H1 (cell line): ENCODE data around the gene KLHL26. TPM values are rescaled to one million over a fixed set of nuclear protein-coding genes. Genes with fewer than 3 reads are reported as not detected.

ENCODE experiments used
- CTCF ChIA-PET: fragments of 300-600 bp; sonication (Branson Sonifier 250); formaldehyde crosslinking; loops from one replicate; lab custom pipeline; 2021; ENCODE audit not compliant: partially characterized antibody; lab: Charles Lee
- POLR2A ChIA-PET: fragments of 300-600 bp; sonication (Branson Sonifier 250); formaldehyde crosslinking; loops from one replicate; lab custom pipeline; 2021; ENCODE audit warnings: inconsistent platforms; ENCODE audit not compliant: partially characterized antibody; lab: Charles Lee
- DNase-seq, 2 experiments: peaks; one replicate each; pipeline versions ENCODE4 v3.0.0 to v3.0.0-alpha.2; 2010 to 2022; ENCODE audit warnings: low spot score in 2 of 2, low read depth in 1 of 2, mixed read lengths in 1 of 2
- FAIRE-seq: peaks from 2 replicates; lab custom pipeline; 2011; peaks lifted over from hg19 to GRCh38; lab: Jason Lieb, UNC
- H2AFZ ChIP-seq: 2 replicates; pipeline ENCODE4 v1.8.1; 2012; ENCODE audit warnings: low read length, inconsistent platforms
- H2AK5ac ChIP-seq: 2 replicates; pipeline ENCODE4 v1.6.1; 2013; ENCODE audit warnings: low read depth, low read length
- H2BK120ac ChIP-seq: replicated peaks from 2 replicates; pipeline ENCODE3; 2013; ENCODE audit warnings: low read depth, low read length, inconsistent platforms
- H2BK12ac ChIP-seq: 2 replicates; pipeline ENCODE4 v1.6.1; 2013; ENCODE audit warnings: low read depth, low read length
- H2BK15ac ChIP-seq: 2 replicates; pipeline ENCODE4 v1.6.1; 2013; ENCODE audit warnings: low read length
- H2BK20ac ChIP-seq: 2 replicates; pipeline ENCODE4 v1.6.1; 2013; ENCODE audit warnings: low read length
- H2BK5ac ChIP-seq: 2 replicates; pipeline ENCODE4 v1.6.1; 2013; ENCODE audit warnings: low read depth, low read length
- H3K14ac ChIP-seq: 2 replicates; pipeline ENCODE4 v1.6.1; 2013; ENCODE audit warnings: inconsistent platforms; ENCODE audit not compliant: insufficient read length
- H3K18ac ChIP-seq: 2 replicates; pipeline ENCODE4 v1.6.1; 2013; ENCODE audit warnings: low read length; ENCODE audit errors: extremely low read depth
- H3K23ac ChIP-seq: 2 replicates; pipeline ENCODE4 v1.6.1; 2013; ENCODE audit warnings: inconsistent platforms; ENCODE audit not compliant: insufficient read length
- H3K23me2 ChIP-seq: 2 replicates; pipeline ENCODE4 v1.6.1; 2013; ENCODE audit warnings: low read depth, low read length
- H3K27ac ChIP-seq: 2 replicates; pipeline ENCODE4 v1.6.1; 2011; ENCODE audit warnings: low read depth, low read length, inconsistent platforms
- H3K27me3 ChIP-seq, 4 experiments: replicated peaks in 1 of 4; 1 replicate in 1 of 4; 2 replicates in 3 of 4; pipeline versions ENCODE4 v1.6.1 to v1.8.1; 2011 to 2013; ENCODE audit warnings: low read length in 3 of 4, mild to moderate bottlenecking in 3 of 4, inconsistent platforms in 2 of 4, mixed read lengths in 2 of 4, moderate library complexity in 1 of 4; ENCODE audit not compliant: control insufficient read depth in 3 of 4, insufficient read depth in 3 of 4; ENCODE audit errors: extremely low read depth in 1 of 4
- H3K36me3 ChIP-seq, 4 experiments: 2 replicates each; pipeline versions ENCODE4 v1.6.1 to v1.8.1; 2011 to 2013; ENCODE audit warnings: mild to moderate bottlenecking in 4 of 4, low read length in 3 of 4, moderate library complexity in 2 of 4, control low read depth in 1 of 4, inconsistent platforms in 1 of 4; ENCODE audit not compliant: insufficient read depth in 4 of 4, control insufficient read depth in 2 of 4
- H3K4ac ChIP-seq: replicated peaks from 2 replicates; pipeline ENCODE3; 2013; ENCODE audit warnings: low read length, low read depth, mixed read lengths, inconsistent platforms; ENCODE audit not compliant: insufficient read length
- H3K4me1 ChIP-seq, 4 experiments: replicated peaks in 1 of 4; 1 replicate in 1 of 4; 2 replicates in 3 of 4; pipeline versions ENCODE4 v1.6.1 to v1.8.1; 2011 to 2013; ENCODE audit warnings: low read length in 3 of 4, inconsistent platforms in 2 of 4, mixed read lengths in 1 of 4; ENCODE audit not compliant: insufficient read depth in 4 of 4, control insufficient read depth in 3 of 4
- H3K4me2 ChIP-seq, 2 experiments: 2 replicates each; pipeline versions ENCODE4 v1.6.1 to v1.8.1; 2011 to 2013; ENCODE audit warnings: low read depth in 2 of 2, low read length in 2 of 2, control low read depth in 1 of 2, inconsistent platforms in 1 of 2, mild to moderate bottlenecking in 1 of 2; ENCODE audit not compliant: insufficient read depth in 1 of 2
- H3K4me3 ChIP-seq, 4 experiments: fragments of 200-600, 300-600 bp in 1 of 4; sonication (generic), shearing (Covaris generic), sonication (Bioruptor Twin) in 1 of 4; 2 replicates each; pipeline versions ENCODE4 v1.5.1 to v1.8.1; 2011 to 2016; ENCODE audit warnings: low read length in 4 of 4, low read depth in 3 of 4, control low read depth in 2 of 4, inconsistent platforms in 2 of 4, mild to moderate bottlenecking in 2 of 4, mixed read lengths in 1 of 4, moderate library complexity in 1 of 4; ENCODE audit not compliant: insufficient read depth in 2 of 4; ENCODE audit errors: extremely low read depth in 1 of 4
- H3K56ac ChIP-seq: replicated peaks from 2 replicates; pipeline ENCODE3; 2013; ENCODE audit warnings: low read depth, mild to moderate bottlenecking, mixed read lengths, low read length, inconsistent platforms; ENCODE audit not compliant: insufficient read length
- H3K79me1 ChIP-seq: 2 replicates; pipeline ENCODE4 v1.6.1; 2013; ENCODE audit warnings: low read depth, low read length, control low read depth
- H3K79me2 ChIP-seq, 2 experiments: 2 replicates each; pipeline versions ENCODE4 v1.6.1 to v1.8.1; 2012 to 2013; ENCODE audit warnings: low read length in 2 of 2, mild to moderate bottlenecking in 2 of 2, inconsistent platforms in 1 of 2; ENCODE audit not compliant: insufficient read depth in 2 of 2, control insufficient read depth in 1 of 2
- H3K9ac ChIP-seq, 4 experiments: replicated peaks in 1 of 4; 1 replicate in 1 of 4; 2 replicates in 3 of 4; pipeline versions ENCODE4 v1.6.1 to v1.8.1; 2011 to 2013; ENCODE audit warnings: low read depth in 3 of 4, low read length in 3 of 4, control low read depth in 2 of 4, mild to moderate bottlenecking in 2 of 4, moderate library complexity in 2 of 4, inconsistent platforms in 1 of 4; ENCODE audit errors: extremely low read depth in 1 of 4
- H3K9me3 ChIP-seq, 2 experiments: 2 replicates each; pipeline versions ENCODE4 v1.6.1 to v1.8.1; 2012 to 2013; ENCODE audit warnings: mild to moderate bottlenecking in 2 of 2, moderate library complexity in 2 of 2, control low read depth in 1 of 2, inconsistent platforms in 1 of 2, low read depth in 1 of 2, low read length in 1 of 2, mixed read lengths in 1 of 2; ENCODE audit not compliant: insufficient read depth in 2 of 2
- H4K20me1 ChIP-seq, 2 experiments: replicated peaks in 1 of 2; 2 replicates each; pipeline versions ENCODE3 to v1.8.1; 2011 to 2013; ENCODE audit warnings: inconsistent platforms in 2 of 2, low read length in 2 of 2, mild to moderate bottlenecking in 1 of 2; ENCODE audit not compliant: insufficient read depth in 2 of 2, control insufficient read depth in 1 of 2
- H4K5ac ChIP-seq: 2 replicates; pipeline ENCODE4 v1.6.1; 2013; ENCODE audit warnings: low read length, low read depth, mixed read lengths, inconsistent platforms; ENCODE audit not compliant: insufficient read length
- H4K8ac ChIP-seq: 2 replicates; pipeline ENCODE4 v1.8.0; 2013; ENCODE audit warnings: mild to moderate bottlenecking, moderate library complexity, low read length, inconsistent platforms; ENCODE audit not compliant: insufficient read depth; ENCODE audit errors: extremely low read depth
- H4K91ac ChIP-seq: replicated peaks from 2 replicates; pipeline ENCODE3; 2013; ENCODE audit warnings: low read length, mixed read lengths, inconsistent platforms; ENCODE audit not compliant: insufficient read length
- BACH1 ChIP-seq: IDR thresholded peaks from 2 replicates; pipeline ENCODE4 v1.6.1; 2012; ENCODE audit warnings: low read length, improper control_type of control experiment
- EGR1 ChIP-seq: IDR thresholded peaks from 2 replicates; pipeline ENCODE4 v1.6.1; 2011; ENCODE audit warnings: low read depth, low read length, borderline replicate concordance
- WGBS, 2 experiments: shearing (Covaris generic) in 1 of 2; methylation state at CpG; one replicate each; pipeline versions ENCODE4 v1.1.6 to v1.1.7; 2013 to 2015; ENCODE audit warnings: low lambda C conversion rate in 2 of 2, mixed read lengths in 2 of 2, inconsistent platforms in 1 of 2, low coverage in 1 of 2, missing lambda C conversion rate in 1 of 2; ENCODE audit not compliant: insufficient replicate concordance in 2 of 2, insufficient coverage in 1 of 2, insufficient read length in 1 of 2; ENCODE audit errors: extremely low coverage in 1 of 2, missing lambda C conversion rate in 1 of 2; 5-methylcytosine and 5-hydroxymethylcytosine counted together
- polyA plus RNA-seq, 7 experiments: library from polyadenylated mRNA; depleted of rRNA in 3 of 7; stranded (reverse) in 5 of 7; unstranded in 2 of 7; fragments of >200 nt in 5 of 7; fragments of 200-250 nt in 2 of 7; gene quantifications; 1 replicate in 5 of 7; 2 replicates in 1 of 7; 4 replicates in 1 of 7; pipeline versions ENCODE4 v1.2.1 to v1.2.3, GENCODE V29; 2011 to 2013; ENCODE audit warnings: missing spikeins in 2 of 7, mixed read lengths in 2 of 7
- total RNA-seq: library from RNA; stranded (reverse); fragmentation: NEBNext Ultra II Directional; extraction: Animal tissue kit (Norgen Biotek cat#: 25700); gene quantifications from 2 replicates; pipeline ENCODE4 v1.2.1, GENCODE V29; 2021

KLHL26 gene
- total and polyA plus RNA-seq, 2 of the 8 experiments (the other 6 are each of a cell fraction or from before 2014, with no cell fraction given) = 2.2 to 8.8 TPM

DNA sequence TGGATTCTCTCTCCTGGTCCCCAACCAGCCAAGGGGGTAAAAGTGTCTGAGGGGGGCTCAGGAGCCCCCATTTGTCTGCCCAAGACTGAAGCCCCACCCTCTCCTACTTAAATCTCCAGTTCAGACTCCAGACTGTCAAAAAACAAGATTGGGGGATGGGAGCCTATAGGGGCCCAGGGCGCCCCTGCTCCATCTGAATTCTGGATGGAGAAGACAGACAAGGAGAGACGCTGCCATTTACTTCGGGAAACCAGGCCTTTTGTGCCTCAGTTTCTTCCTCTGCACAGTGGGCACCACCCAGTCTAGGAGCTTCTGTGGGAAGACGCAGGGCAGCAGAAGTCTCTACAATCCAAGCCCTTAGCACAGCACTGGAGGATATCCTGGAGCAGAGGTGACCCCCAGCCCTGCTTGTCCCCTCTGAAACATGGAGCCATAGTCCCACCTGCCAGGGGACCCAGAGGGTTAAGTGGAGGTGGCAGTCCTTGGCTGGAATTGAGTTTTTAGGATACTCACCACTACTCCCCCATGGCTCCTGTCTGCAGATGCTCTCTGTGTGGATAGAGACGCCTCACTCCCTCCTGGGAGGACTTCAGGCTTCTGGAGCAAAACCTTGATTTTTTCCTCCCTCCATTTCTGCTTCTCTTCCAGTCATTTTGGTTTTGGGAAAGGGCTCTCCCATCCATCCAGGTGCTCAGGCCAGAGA, 28.6 kb upstream of the KLHL26 start:
- Histone ChIP-seq H3K18ac (peak overlapping the region; percentile 60), H3K9me3 (no peaks in the 10 kb centered on the region), H2BK15ac (0 out of 2 replicates have a peak overlapping the region, but pooled peaks have one; percentile 61), H3K4me3 (peak overlapping the region in 1 of 4 experiments; percentile 49; a peak in 2 of 8 replicates), H3K27me3 (peaks cover 87 to 95% (median 95%) of the 10 kb centered on the region in 4 experiments), H3K9ac (no peak overlapping the region), H3K4me1 (peaks cover 32 to 60% (median 47%) of the 10 kb centered on the region in 4 experiments), H2BK5ac (no peak overlapping the region), H2BK20ac (0 out of 2 replicates have a peak overlapping the region, but pooled peaks have one; percentile 66), H2AFZ (no peak overlapping the region), H3K79me1 (no peaks in the 10 kb centered on the region), H2BK120ac (no peak overlapping the region), H3K27ac (no peak overlapping the region), H3K14ac (no peak overlapping the region), H3K79me2 (no peaks in the 10 kb centered on the region), H3K36me3 (peaks cover 0 to 17% (median 0%) of the 10 kb centered on the region in 4 experiments; a peak in 1 of 8 replicates), H4K20me1 (peaks cover 0 to 17% of the 10 kb centered on the region in 2 experiments), H2BK12ac (0 out of 2 replicates have a peak overlapping the region, but pooled peaks have one; percentile 75), H3K23ac (no peak overlapping the region), H3K4ac (no peak overlapping the region), H4K8ac (no peak overlapping the region), H4K91ac (no peak overlapping the region), H2AK5ac (no peak overlapping the region), H3K23me2 (peaks cover 27% of the 10 kb centered on the region), H3K56ac (no peak overlapping the region), H4K5ac (no peak overlapping the region), H3K4me2 (peak overlapping the region in 1 of 2 experiments; percentile 64; a peak in 2 of 4 replicates)
- 35% methylated on average over 5 of the region's 5 CpGs; no CpG with 5 or more reads in 1 of the 2 experiments for WGBS, 2 experiments
- DNase-seq (no peak), FAIRE-seq (no peak)
- ChIA-PET POLR2A (interaction anchor here (0.9 to 1.4 kb wide), 4 partner anchors 19 to 34 kb away, joined by 3 to 4 read pairs (median 4); partner anchors contain the start of gene REX1BD), CTCF (interaction anchor here (0.9 to 1.1 kb wide), 2 partner anchors 16 to 67 kb away, joined by 3 read pairs; no protein-coding TSS in a partner anchor)
- TF ChIP-seq EGR1 (no peak), BACH1 (no peak)
